Fibroblast of lung (primary cell): Measurements from ENCODE around the gene BAZ2B.

Source experiments
- CTCF ChIP-seq, 2 donors: IDR thresholded peaks in 1 of 2; conservative IDR thresholded peaks in 1 of 2; 1 replicate in 1 of 2; 2 replicates in 1 of 2; pipeline ENCODE4 v1.5.1; 2011 to 2012; ENCODE audit warnings: low read length in 2 of 2, control low read depth in 1 of 2, inconsistent platforms in 1 of 2, low read depth in 1 of 2, mild to moderate bottlenecking in 1 of 2
- EZH2 ChIP-seq: IDR thresholded peaks from 2 replicates; pipeline ENCODE4 v1.5.1; 2012; ENCODE audit warnings: low read length, control low read depth, mild to moderate bottlenecking; ENCODE audit errors: missing control alignments

GRCh38 chr2:159366538-159366937 is 249.8 kb downstream of the BAZ2B start:
- TF ChIP-seq EZH2, result no peak
- no peak for TF ChIP-seq CTCF (conservative IDR thresholded peaks at IDR 0.05 in 1 of 2, IDR thresholded peaks at IDR 0.05 in 1 of 2; ENCODE audit: low read depth in 1 of 2, low read length in 2 of 2)
